Loucy (cell line): Measurements from ENCODE around the gene ELMO3.

Experiments used
- H2AFZ ChIP-seq: fragments of 200-600 bp; sonication (generic); 2 replicates; pipeline ENCODE4 v1.6.0; 2016; ENCODE audit warnings: antibody characterized with exemption, mild to moderate bottlenecking, low read length, moderate library complexity
- H3F3A ChIP-seq: fragments of 200-600 bp; 2 replicates; pipeline ENCODE4 v1.6.0; 2016; ENCODE audit warnings: antibody characterized with exemption, low read depth, mild to moderate bottlenecking
- H3K27me3 ChIP-seq: fragments of 200-600 bp; sonication (generic); 2 replicates; pipeline ENCODE4 v1.6.1; 2014; ENCODE audit warnings: low read length, mild to moderate bottlenecking; ENCODE audit not compliant: insufficient read depth, poor library complexity, severe bottlenecking
- H3K36me3 ChIP-seq: fragments of 200-600 bp; sonication (generic); 2 replicates; pipeline ENCODE4 v1.6.1; 2016; ENCODE audit warnings: low read length; ENCODE audit not compliant: insufficient read depth
- H3K4me1 ChIP-seq: fragments of 200-600 bp; sonication (generic); 2 replicates; pipeline ENCODE4 v1.5.1; 2014; ENCODE audit warnings: low read length, mild to moderate bottlenecking; ENCODE audit not compliant: insufficient read depth, poor library complexity, severe bottlenecking
- H3K4me2 ChIP-seq: fragments of 200-600 bp; sonication (generic); 2 replicates; pipeline ENCODE4 v1.6.0; 2014; ENCODE audit warnings: antibody characterized with exemption, low read length, low read depth, mild to moderate bottlenecking; ENCODE audit not compliant: poor library complexity, severe bottlenecking
- H3K4me3 ChIP-seq: fragments of 200-600 bp; sonication (generic); 2 replicates; pipeline ENCODE4 v1.5.1; 2014; ENCODE audit warnings: low read length, mild to moderate bottlenecking, mixed read lengths; ENCODE audit not compliant: poor library complexity, severe bottlenecking
- H3K79me2 ChIP-seq: fragments of 200-600 bp; sonication (generic); 2 replicates; pipeline ENCODE4 v1.6.1; 2014; ENCODE audit warnings: low read length; ENCODE audit not compliant: insufficient read depth
- H3K9ac ChIP-seq: fragments of 200-600 bp; sonication (generic); 2 replicates; pipeline ENCODE4 v1.6.0; 2014; ENCODE audit warnings: mild to moderate bottlenecking, low read depth, low read length, moderate library complexity; ENCODE audit not compliant: poor library complexity, severe bottlenecking
- H3K9me2 ChIP-seq: fragments of 200-600 bp; sonication (generic); replicated peaks from 2 replicates; pipeline ENCODE4 v1.6.1; 2016; ENCODE audit warnings: low read depth, low read length, mixed read lengths
- H3K9me3 ChIP-seq: fragments of 200-600 bp; sonication (generic); 2 replicates; pipeline ENCODE4 v1.6.1; 2014; ENCODE audit warnings: mild to moderate bottlenecking, antibody characterized with exemption, low read length, low read depth; ENCODE audit not compliant: insufficient read depth
- H4K20me1 ChIP-seq: fragments of 200-600 bp; sonication (generic); 2 replicates; pipeline ENCODE4 v1.6.0; 2014; ENCODE audit warnings: antibody characterized with exemption, low read length, mild to moderate bottlenecking; ENCODE audit not compliant: insufficient read depth, poor library complexity, severe bottlenecking
- EZH2phosphoT487 ChIP-seq: fragments of 200-600 bp; IDR thresholded peaks from 2 replicates; pipeline ENCODE4 v1.6.1; 2018; ENCODE audit warnings: antibody characterized with exemption, mild to moderate bottlenecking, moderate library complexity, borderline replicate concordance
- TF ChIP-seq, protein P1 (sequence below): fragments of 200-600 bp; sonication (generic); conservative IDR thresholded peaks from 2 replicates; pipeline ENCODE4 v1.5.1; 2014; ENCODE audit warnings: mild to moderate bottlenecking, antibody characterized with exemption, low read length

ELMO3 gene

DNA sequence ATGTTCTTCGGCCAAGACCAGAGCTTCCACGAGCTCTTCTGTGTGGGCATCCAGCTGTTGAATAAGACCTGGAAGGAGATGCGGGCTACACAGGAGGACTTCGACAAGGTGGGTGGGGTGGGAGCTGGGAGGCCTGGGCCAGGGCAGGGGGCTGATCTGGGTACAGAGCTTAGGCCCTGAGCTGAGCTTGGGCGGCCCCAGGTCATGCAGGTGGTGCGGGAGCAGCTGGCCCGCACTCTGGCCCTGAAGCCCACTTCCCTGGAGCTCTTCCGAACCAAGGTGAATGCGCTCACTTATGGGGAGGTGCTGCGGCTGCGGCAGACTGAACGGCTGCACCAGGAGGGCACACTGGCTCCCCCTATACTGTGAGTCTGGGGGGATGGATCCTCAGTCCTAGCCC is 3.5 kb downstream of the ELMO3 start:
- Histone ChIP-seq H3F3A (no peaks in the 10 kb centered on the region), H2AFZ (no peak overlapping the region), H3K4me1 (no peaks in the 10 kb centered on the region), H3K4me2 (no peak overlapping the region), H3K79me2 (no peaks in the 10 kb centered on the region), H3K36me3 (peaks cover 45% of the 10 kb centered on the region; the same call in 1 of the 2 replicates), H3K27me3 (no peaks in the 10 kb centered on the region), H3K9ac (no peak overlapping the region), H4K20me1 (no peaks in the 10 kb centered on the region), H3K9me2 (no peaks in the 10 kb centered on the region), H3K4me3 (no peak overlapping the region), H3K9me3 (no peaks in the 10 kb centered on the region)
- TF ChIP-seq, protein P1, sequence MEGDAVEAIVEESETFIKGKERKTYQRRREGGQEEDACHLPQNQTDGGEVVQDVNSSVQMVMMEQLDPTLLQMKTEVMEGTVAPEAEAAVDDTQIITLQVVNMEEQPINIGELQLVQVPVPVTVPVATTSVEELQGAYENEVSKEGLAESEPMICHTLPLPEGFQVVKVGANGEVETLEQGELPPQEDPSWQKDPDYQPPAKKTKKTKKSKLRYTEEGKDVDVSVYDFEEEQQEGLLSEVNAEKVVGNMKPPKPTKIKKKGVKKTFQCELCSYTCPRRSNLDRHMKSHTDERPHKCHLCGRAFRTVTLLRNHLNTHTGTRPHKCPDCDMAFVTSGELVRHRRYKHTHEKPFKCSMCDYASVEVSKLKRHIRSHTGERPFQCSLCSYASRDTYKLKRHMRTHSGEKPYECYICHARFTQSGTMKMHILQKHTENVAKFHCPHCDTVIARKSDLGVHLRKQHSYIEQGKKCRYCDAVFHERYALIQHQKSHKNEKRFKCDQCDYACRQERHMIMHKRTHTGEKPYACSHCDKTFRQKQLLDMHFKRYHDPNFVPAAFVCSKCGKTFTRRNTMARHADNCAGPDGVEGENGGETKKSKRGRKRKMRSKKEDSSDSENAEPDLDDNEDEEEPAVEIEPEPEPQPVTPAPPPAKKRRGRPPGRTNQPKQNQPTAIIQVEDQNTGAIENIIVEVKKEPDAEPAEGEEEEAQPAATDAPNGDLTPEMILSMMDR, result no peak
- no peak for TF ChIP-seq EZH2phosphoT487

DNA sequence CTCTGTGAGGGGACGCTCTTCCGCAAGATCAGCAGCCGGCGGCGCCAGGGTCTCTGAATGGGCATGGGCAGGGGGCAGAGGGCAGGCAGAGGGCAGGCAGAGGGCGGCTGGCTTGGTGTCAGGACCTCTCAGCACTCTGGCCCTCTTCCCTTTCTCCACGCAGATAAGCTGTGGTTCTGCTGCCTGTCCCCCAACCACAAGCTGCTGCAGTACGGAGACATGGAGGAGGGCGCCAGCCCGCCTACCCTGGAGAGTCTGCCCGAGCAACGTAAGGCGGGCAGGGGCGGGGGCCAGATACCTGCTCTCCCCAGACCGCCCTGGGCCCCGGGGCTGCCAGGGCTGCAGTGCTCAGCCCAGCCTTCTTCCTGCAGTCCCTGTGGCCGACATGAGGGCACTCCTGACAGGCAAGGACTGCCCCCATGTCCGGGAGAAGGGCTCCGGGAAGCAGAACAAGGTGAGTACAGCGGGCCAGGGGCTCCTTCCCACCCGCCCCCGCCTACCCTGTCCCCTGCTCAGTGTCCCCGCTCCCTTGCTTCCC is 4.1 kb downstream of the ELMO3 start:
- Histone ChIP-seq H3K4me1 (no peaks in the 10 kb centered on the region), H2AFZ (no peak overlapping the region), H3K4me2 (no peak overlapping the region), H3K9me3 (no peaks in the 10 kb centered on the region), H3K27me3 (no peaks in the 10 kb centered on the region), H3F3A (no peaks in the 10 kb centered on the region), H3K79me2 (no peaks in the 10 kb centered on the region), H3K9ac (no peak overlapping the region), H3K4me3 (no peak overlapping the region), H3K9me2 (no peaks in the 10 kb centered on the region), H3K36me3 (peaks cover 42% of the 10 kb centered on the region; the same call in 1 of the 2 replicates), H4K20me1 (no peaks in the 10 kb centered on the region)
- TF ChIP-seq EZH2phosphoT487, result no peak
- TF ChIP-seq, protein P1, result no peak

DNA sequence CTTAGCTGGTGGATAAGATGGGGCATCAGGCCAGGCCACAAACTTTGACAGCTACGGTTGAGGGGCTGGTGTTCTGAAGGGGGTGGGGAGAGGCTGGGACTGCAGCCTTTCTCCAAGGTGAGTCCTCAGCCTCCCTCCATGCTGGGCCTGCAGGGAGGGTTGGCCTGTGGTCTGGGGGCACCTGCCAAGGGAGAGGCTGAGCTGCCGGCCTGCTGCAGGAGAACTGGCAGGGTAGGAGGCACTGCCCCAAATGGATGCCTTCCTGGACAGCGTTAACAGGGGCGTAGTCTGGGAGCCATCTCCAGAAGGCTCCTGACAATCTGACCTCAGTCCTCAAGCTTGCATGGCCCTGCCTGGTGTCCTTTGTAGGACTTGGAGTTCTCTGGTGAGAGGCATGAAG is 5.1 kb downstream of the ELMO3 start:
- H3K36me3 ChIP-seq, result peaks cover 42% of the 10 kb centered on the region; the same call in 1 of the 2 replicates
- H3F3A ChIP-seq, result no peaks in the 10 kb centered on the region
- no peaks in the 10 kb centered on the region for H3K9me2 ChIP-seq
- H3K9me3 ChIP-seq, result no peaks in the 10 kb centered on the region
- no peak overlapping the region for H3K4me2 ChIP-seq
- H3K4me1 ChIP-seq, result no peaks in the 10 kb centered on the region
- no peaks in the 10 kb centered on the region for H3K79me2 ChIP-seq
- no peak for TF ChIP-seq EZH2phosphoT487
- no peak overlapping the region for H2AFZ ChIP-seq
- H3K9ac ChIP-seq, result no peak overlapping the region
- H3K4me3 ChIP-seq, result no peak overlapping the region
- H4K20me1 ChIP-seq, result no peaks in the 10 kb centered on the region
- no peaks in the 10 kb centered on the region for H3K27me3 ChIP-seq

DNA sequence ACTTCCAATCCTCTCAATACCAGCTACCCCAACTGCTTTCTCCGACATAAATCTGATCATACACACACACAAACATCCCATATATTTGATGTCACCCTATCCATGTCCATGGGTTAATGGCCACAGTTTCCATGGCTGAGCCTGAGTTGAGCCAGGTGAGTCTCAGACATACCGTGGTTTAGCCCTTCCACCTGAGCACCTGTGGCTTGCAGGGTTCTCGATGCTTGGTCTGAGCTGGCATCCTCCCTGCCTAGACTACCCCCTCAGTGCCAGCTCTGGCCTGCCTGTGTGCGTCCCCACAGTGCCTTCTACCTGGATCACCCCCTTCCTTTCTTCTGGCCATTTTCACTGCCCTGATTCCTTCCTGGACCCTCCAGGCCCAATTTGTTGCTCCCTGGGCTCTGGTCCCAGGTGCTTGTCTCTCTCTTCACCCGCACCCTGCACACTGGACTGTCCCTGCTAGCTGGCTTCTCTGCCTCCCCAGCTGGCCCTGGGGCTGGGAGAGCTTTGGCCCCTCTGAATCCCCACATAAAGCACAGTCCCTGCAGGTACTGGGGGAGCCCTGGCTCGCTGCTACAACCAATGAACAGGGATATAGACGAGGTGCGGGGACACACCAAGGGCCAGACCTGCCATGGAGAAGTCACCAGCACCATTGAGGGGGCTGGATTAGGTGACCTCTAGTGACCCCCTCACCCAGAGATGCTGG is 7.4 kb downstream of the ELMO3 start:
- H3K4me3 ChIP-seq, result no peak overlapping the region
- no peaks in the 10 kb centered on the region for H3K9me2 ChIP-seq
- no peak overlapping the region for H3K4me2 ChIP-seq
- no peaks in the 10 kb centered on the region for H3K9me3 ChIP-seq
- no peaks in the 10 kb centered on the region for H4K20me1 ChIP-seq
- H2AFZ ChIP-seq, result no peak overlapping the region
- H3K9ac ChIP-seq, result no peak overlapping the region
- no peaks in the 10 kb centered on the region for H3K27me3 ChIP-seq
- peaks cover 29% of the 10 kb centered on the region; the same call in 1 of the 2 replicates for H3K36me3 ChIP-seq
- no peaks in the 10 kb centered on the region for H3K4me1 ChIP-seq
- no peaks in the 10 kb centered on the region for H3K79me2 ChIP-seq
- TF ChIP-seq, protein P1, result no peak
- no peak for TF ChIP-seq EZH2phosphoT487
- H3F3A ChIP-seq, result no peaks in the 10 kb centered on the region
